Esophagus squamous epithelium (tissue), 4 donors: ENCODE results near the gene PDIA2.

Source experiments
- CTCF ChIP-seq, 6 experiments: fragments of 450-650 bp in 4 of 6; fragments of 200-600 bp in 2 of 6; sonication (generic) in 2 of 6; IDR thresholded peaks; one replicate each; pipeline ENCODE4 v1.5.1; 2016 to 2019; ENCODE audit warnings: antibody characterized with exemption in 6 of 6, mild to moderate bottlenecking in 4 of 6, moderate library complexity in 4 of 6
- POLR2A ChIP-seq, 4 donors: fragments of 450-650 bp; IDR thresholded peaks; one replicate each; pipeline ENCODE4 v1.6.1; 2017; ENCODE audit warnings: antibody characterized with exemption in 4 of 4, mild to moderate bottlenecking in 4 of 4, moderate library complexity in 3 of 4

- TF ChIP-seq POLR2A (IDR thresholded peaks at IDR 0.05) (no peak), CTCF (IDR thresholded peaks at IDR 0.05) (no peak)
These were observed 27.8 kb upstream of the PDIA2 start for GRCh38 chr16:255183-255582.
